SK-N-SH treated with all-trans-retinoic acid at 6 μM for 48 hours (cell line): Measurements from ENCODE around the gene DERA.

Source experiments
- ARNTL ChIP-seq: fragments of 450-650 bp; formaldehyde crosslinking; IDR thresholded peaks from 2 replicates; pipeline ENCODE4 v1.5.0; 2020; ENCODE audit warnings: low read depth, mild to moderate bottlenecking, moderate library complexity, borderline replicate concordance
- OSR1 ChIP-seq: fragments of 250-450 bp; sonication (Bioruptor Pico); IDR thresholded peaks from 2 replicates; pipeline ENCODE4 v1.8.0; 2022; ENCODE audit warnings: moderate library complexity, mild to moderate bottlenecking, inconsistent platforms
- RARB ChIP-seq: fragments of 250-450 bp; sonication (Bioruptor Pico); IDR thresholded peaks from 2 replicates; pipeline ENCODE4 v1.8.0; 2021; ENCODE audit warnings: mild to moderate bottlenecking, moderate library complexity
- SNAI2 ChIP-seq: fragments of 250-450 bp; sonication (Bioruptor Pico); IDR thresholded peaks from 2 replicates; pipeline ENCODE4 v1.5.0; 2020; ENCODE audit warnings: mild to moderate bottlenecking, moderate library complexity
- TOX ChIP-seq: fragments of 250-450 bp; sonication (Bioruptor Pico); IDR thresholded peaks from 2 replicates; pipeline ENCODE4 v1.8.0; 2021; ENCODE audit warnings: mild to moderate bottlenecking, moderate library complexity, borderline replicate concordance
- ZFP3 ChIP-seq: fragments of 250-450 bp; sonication (Bioruptor Pico); IDR thresholded peaks from 2 replicates; pipeline ENCODE4 v1.5.0; 2020; ENCODE audit warnings: mild to moderate bottlenecking, moderate library complexity
- ZFP30 ChIP-seq: fragments of 450-650 bp; formaldehyde crosslinking; IDR thresholded peaks from 2 replicates; pipeline ENCODE4 v1.5.0; 2022; ENCODE audit warnings: mild to moderate bottlenecking, moderate library complexity
- TF ChIP-seq, protein P1 (sequence below): fragments of 250-450 bp; sonication (Bioruptor Pico); IDR thresholded peaks from 2 replicates; pipeline ENCODE4 v1.8.0; 2020; ENCODE audit warnings: mild to moderate bottlenecking, moderate library complexity, borderline replicate concordance
- TF ChIP-seq, protein P2 (sequence below): fragments of 250-450 bp; sonication (Bioruptor Pico); IDR thresholded peaks from 2 replicates; pipeline ENCODE4 v1.8.0; 2021; ENCODE audit warnings: low read depth, mild to moderate bottlenecking, moderate library complexity, borderline replicate concordance
- TF ChIP-seq, protein P3 (sequence below): fragments of 250-450 bp; sonication (Bioruptor Pico); IDR thresholded peaks from 2 replicates; pipeline ENCODE4 v1.5.1; 2021; ENCODE audit warnings: mild to moderate bottlenecking, moderate library complexity
- TF ChIP-seq, protein P4 (sequence below): fragments of 250-450 bp; sonication (Bioruptor Pico); IDR thresholded peaks from 2 replicates; pipeline ENCODE4 v1.5.1; 2020; ENCODE audit warnings: low read depth, mild to moderate bottlenecking, moderate library complexity

DNA sequence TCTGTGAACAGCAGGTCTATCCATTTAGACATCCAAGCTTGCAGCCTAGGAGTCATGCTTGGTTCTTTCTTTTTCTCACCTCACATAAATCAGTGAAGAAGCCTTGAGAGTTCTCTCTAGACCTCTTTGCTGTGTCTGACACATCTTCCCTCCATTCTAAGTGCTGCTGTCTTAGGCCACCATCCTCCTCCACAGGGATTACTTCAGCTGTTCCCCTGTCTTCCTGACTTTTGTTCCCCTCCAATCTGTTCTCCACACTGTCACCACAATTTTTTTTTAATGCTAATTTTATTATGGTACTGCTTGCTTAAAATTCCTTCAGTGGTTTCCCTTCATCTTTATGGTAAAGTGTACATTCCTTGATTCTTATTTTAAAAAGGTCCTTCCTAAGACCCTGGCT lies 71.8 kb downstream of the DERA start:
- TF ChIP-seq TOX (CRISPR knock-in tag) (no peak), OSR1 (CRISPR knock-in tag) (no peak), SNAI2 (CRISPR knock-in tag) (no peak), ARNTL (CRISPR knock-in tag) (no peak), RARB (CRISPR knock-in tag) (no peak), ZFP3 (CRISPR knock-in tag) (no peak), ZFP30 (no peak)
- TF ChIP-seq, protein P1, sequence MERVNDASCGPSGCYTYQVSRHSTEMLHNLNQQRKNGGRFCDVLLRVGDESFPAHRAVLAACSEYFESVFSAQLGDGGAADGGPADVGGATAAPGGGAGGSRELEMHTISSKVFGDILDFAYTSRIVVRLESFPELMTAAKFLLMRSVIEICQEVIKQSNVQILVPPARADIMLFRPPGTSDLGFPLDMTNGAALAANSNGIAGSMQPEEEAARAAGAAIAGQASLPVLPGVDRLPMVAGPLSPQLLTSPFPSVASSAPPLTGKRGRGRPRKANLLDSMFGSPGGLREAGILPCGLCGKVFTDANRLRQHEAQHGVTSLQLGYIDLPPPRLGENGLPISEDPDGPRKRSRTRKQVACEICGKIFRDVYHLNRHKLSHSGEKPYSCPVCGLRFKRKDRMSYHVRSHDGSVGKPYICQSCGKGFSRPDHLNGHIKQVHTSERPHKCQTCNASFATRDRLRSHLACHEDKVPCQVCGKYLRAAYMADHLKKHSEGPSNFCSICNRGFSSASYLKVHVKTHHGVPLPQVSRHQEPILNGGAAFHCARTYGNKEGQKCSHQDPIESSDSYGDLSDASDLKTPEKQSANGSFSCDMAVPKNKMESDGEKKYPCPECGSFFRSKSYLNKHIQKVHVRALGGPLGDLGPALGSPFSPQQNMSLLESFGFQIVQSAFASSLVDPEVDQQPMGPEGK (CRISPR knock-in tag) = no peak
- TF ChIP-seq, protein P2, sequence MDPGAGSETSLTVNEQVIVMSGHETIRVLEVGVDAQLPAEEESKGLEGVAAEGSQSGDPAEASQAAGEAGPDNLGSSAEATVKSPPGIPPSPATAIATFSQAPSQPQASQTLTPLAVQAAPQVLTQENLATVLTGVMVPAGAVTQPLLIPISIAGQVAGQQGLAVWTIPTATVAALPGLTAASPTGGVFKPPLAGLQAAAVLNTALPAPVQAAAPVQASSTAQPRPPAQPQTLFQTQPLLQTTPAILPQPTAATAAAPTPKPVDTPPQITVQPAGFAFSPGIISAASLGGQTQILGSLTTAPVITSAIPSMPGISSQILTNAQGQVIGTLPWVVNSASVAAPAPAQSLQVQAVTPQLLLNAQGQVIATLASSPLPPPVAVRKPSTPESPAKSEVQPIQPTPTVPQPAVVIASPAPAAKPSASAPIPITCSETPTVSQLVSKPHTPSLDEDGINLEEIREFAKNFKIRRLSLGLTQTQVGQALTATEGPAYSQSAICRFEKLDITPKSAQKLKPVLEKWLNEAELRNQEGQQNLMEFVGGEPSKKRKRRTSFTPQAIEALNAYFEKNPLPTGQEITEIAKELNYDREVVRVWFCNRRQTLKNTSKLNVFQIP (CRISPR knock-in tag) = no peak
- TF ChIP-seq, protein P3, sequence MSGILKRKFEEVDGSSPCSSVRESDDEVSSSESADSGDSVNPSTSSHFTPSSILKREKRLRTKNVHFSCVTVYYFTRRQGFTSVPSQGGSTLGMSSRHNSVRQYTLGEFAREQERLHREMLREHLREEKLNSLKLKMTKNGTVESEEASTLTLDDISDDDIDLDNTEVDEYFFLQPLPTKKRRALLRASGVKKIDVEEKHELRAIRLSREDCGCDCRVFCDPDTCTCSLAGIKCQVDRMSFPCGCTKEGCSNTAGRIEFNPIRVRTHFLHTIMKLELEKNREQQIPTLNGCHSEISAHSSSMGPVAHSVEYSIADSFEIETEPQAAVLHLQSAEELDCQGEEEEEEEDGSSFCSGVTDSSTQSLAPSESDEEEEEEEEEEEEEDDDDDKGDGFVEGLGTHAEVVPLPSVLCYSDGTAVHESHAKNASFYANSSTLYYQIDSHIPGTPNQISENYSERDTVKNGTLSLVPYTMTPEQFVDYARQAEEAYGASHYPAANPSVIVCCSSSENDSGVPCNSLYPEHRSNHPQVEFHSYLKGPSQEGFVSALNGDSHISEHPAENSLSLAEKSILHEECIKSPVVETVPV (CRISPR knock-in tag) = no peak
- TF ChIP-seq, protein P4, sequence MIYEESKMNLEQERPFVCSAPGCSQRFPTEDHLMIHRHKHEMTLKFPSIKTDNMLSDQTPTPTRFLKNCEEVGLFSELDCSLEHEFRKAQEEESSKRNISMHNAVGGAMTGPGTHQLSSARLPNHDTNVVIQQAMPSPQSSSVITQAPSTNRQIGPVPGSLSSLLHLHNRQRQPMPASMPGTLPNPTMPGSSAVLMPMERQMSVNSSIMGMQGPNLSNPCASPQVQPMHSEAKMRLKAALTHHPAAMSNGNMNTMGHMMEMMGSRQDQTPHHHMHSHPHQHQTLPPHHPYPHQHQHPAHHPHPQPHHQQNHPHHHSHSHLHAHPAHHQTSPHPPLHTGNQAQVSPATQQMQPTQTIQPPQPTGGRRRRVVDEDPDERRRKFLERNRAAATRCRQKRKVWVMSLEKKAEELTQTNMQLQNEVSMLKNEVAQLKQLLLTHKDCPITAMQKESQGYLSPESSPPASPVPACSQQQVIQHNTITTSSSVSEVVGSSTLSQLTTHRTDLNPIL = no peak
